HepG2 (cell line): ENCODE results near the gene RPL38. TPM values are rescaled to one million over a fixed set of nuclear protein-coding genes. Genes with fewer than 3 reads are reported as not detected.

ENCODE experiments used
- CAMTA2 ChIP-seq: sonication (generic); formaldehyde crosslinking; IDR thresholded peaks from 2 replicates; pipeline ENCODE4 v1.4.0; 2020; ENCODE audit warnings: mild to moderate bottlenecking, missing genetic modification reagents, borderline replicate concordance
- CHD4 ChIP-seq: fragments of 200-600 bp; sonication (generic); IDR thresholded peaks from 2 replicates; pipeline ENCODE4 v1.7.0; 2017; ENCODE audit warnings: mild to moderate bottlenecking, low read length, borderline replicate concordance
- FOXP1 ChIP-seq, 2 experiments: fragments of 450-650 bp in 1 of 2; IDR thresholded peaks; 2 replicates each; pipeline ENCODE4 v1.6.1; 2017 to 2018; ENCODE audit warnings: antibody characterized with exemption in 1 of 2
- HOXA3 ChIP-seq: sonication (generic); formaldehyde crosslinking; IDR thresholded peaks from 2 replicates; pipeline ENCODE4 v1.5.0; 2020; ENCODE audit warnings: missing genetic modification reagents
- JUN ChIP-seq: sonication (generic); formaldehyde crosslinking; IDR thresholded peaks from 2 replicates; pipeline ENCODE4 v1.4.0; 2020; ENCODE audit warnings: mild to moderate bottlenecking, missing genetic modification reagents
- NFRKB ChIP-seq: fragments of 450-650 bp; IDR thresholded peaks from 2 replicates; pipeline ENCODE4 v1.6.1; 2017
- NPAS2 ChIP-seq: sonication (generic); formaldehyde crosslinking; IDR thresholded peaks from 2 replicates; pipeline ENCODE4 v1.8.0; 2022; ENCODE audit warnings: mild to moderate bottlenecking, missing genetic modification reagents, borderline replicate concordance
- SALL1 ChIP-seq: sonication (generic); formaldehyde crosslinking; IDR thresholded peaks from 2 replicates; pipeline ENCODE4 v1.8.0; 2022; ENCODE audit warnings: mild to moderate bottlenecking, missing genetic modification reagents
- SAP130 ChIP-seq: IDR thresholded peaks from 2 replicates; pipeline ENCODE4 v1.6.1; 2016; ENCODE audit warnings: low read depth
- SP140L ChIP-seq: sonication (generic); formaldehyde crosslinking; IDR thresholded peaks from 2 replicates; pipeline ENCODE4 v1.4.0; 2020; ENCODE audit warnings: missing genetic modification reagents, borderline replicate concordance
- ZFP62 ChIP-seq: sonication (generic); formaldehyde crosslinking; IDR thresholded peaks from 2 replicates; pipeline ENCODE4 v1.4.0; 2020; ENCODE audit warnings: missing genetic modification reagents
- ZKSCAN5 ChIP-seq: sonication (generic); formaldehyde crosslinking; IDR thresholded peaks from 2 replicates; pipeline ENCODE4 v1.5.1; 2020; ENCODE audit warnings: mild to moderate bottlenecking, missing genetic modification reagents
- ZNF160 ChIP-seq: sonication (generic); formaldehyde crosslinking; IDR thresholded peaks from 2 replicates; pipeline ENCODE4 v1.8.0; 2022; ENCODE audit warnings: mild to moderate bottlenecking, inconsistent platforms, missing genetic modification reagents
- ZNF530 ChIP-seq: sonication (generic); formaldehyde crosslinking; IDR thresholded peaks from 2 replicates; pipeline ENCODE4 v1.5.0; 2020; ENCODE audit warnings: low read depth, mild to moderate bottlenecking, missing genetic modification reagents
- ZNF552 ChIP-seq: sonication (generic); formaldehyde crosslinking; IDR thresholded peaks from 2 replicates; pipeline ENCODE4 v1.9.0; 2022; ENCODE audit warnings: missing genetic modification reagents, mild to moderate bottlenecking, borderline replicate concordance
- ZNF724P ChIP-seq: sonication (generic); formaldehyde crosslinking; IDR thresholded peaks from 2 replicates; pipeline ENCODE4 v1.8.0; 2022; ENCODE audit warnings: missing genetic modification reagents, borderline replicate concordance
- ZNF75D ChIP-seq: sonication (generic); formaldehyde crosslinking; IDR thresholded peaks from 2 replicates; pipeline ENCODE4 v1.8.1; 2023; ENCODE audit warnings: missing genetic modification reagents, mild to moderate bottlenecking, borderline replicate concordance
- polyA plus RNA-seq, 8 experiments: library from polyadenylated mRNA; depleted of rRNA in 3 of 8; stranded (reverse) in 7 of 8; unstranded in 1 of 8; fragments of >200 nt; fragmentation: Illumina TruSeq in 4 of 8; extraction: Trizol in 4 of 8; gene quantifications; 2 replicates each; pipeline versions ENCODE4 v1.2.1 to v1.2.3, GENCODE V29; 2011 to 2016; ENCODE audit warnings: low read depth in 4 of 8, missing spikeins in 1 of 8, mixed read lengths in 1 of 8; ENCODE audit not compliant: insufficient read depth in 1 of 8
- total RNA-seq, 5 experiments: library from RNA; depleted of rRNA; stranded (reverse); fragments of >200 nt; fragmentation: Illumina TruSeq; extraction: Trizol; gene quantifications; 2 replicates each; pipeline ENCODE4 v1.2.3, GENCODE V29; 2016; ENCODE audit warnings: low read depth in 1 of 5
- TF ChIP-seq, protein P1 (sequence below): sonication (generic); formaldehyde crosslinking; IDR thresholded peaks from 2 replicates; pipeline ENCODE4 v1.4.0; 2020; ENCODE audit warnings: missing genetic modification reagents, borderline replicate concordance
- TF ChIP-seq, protein P2 (sequence below): IDR thresholded peaks from 2 replicates; pipeline ENCODE4 v1.6.1; 2016; ENCODE audit warnings: missing biosample characterization, missing genetic modification reagents, low read depth
- TF ChIP-seq, protein P3 (sequence below): IDR thresholded peaks from 2 replicates; pipeline ENCODE4 v1.6.1; 2016
- TF ChIP-seq, protein P4 (sequence below): sonication (generic); formaldehyde crosslinking; IDR thresholded peaks from 2 replicates; pipeline ENCODE4 v1.4.0; 2020; ENCODE audit warnings: missing genetic modification reagents
- TF ChIP-seq, protein P5 (sequence below): sonication (generic); formaldehyde crosslinking; IDR thresholded peaks from 2 replicates; pipeline ENCODE4 v1.4.0; 2020; ENCODE audit warnings: missing genetic modification reagents
- TF ChIP-seq, protein P6 (sequence below): IDR thresholded peaks from 2 replicates; pipeline ENCODE4 v1.6.1; 2016; ENCODE audit warnings: mild to moderate bottlenecking, missing biosample characterization, missing genetic modification reagents

RPL38 gene
- total and polyA plus RNA-seq, 2 of the 13 experiments (the other 11 are each of a cell fraction or from before 2014, with no cell fraction given) = 2,370 to 2,372 TPM

DNA sequence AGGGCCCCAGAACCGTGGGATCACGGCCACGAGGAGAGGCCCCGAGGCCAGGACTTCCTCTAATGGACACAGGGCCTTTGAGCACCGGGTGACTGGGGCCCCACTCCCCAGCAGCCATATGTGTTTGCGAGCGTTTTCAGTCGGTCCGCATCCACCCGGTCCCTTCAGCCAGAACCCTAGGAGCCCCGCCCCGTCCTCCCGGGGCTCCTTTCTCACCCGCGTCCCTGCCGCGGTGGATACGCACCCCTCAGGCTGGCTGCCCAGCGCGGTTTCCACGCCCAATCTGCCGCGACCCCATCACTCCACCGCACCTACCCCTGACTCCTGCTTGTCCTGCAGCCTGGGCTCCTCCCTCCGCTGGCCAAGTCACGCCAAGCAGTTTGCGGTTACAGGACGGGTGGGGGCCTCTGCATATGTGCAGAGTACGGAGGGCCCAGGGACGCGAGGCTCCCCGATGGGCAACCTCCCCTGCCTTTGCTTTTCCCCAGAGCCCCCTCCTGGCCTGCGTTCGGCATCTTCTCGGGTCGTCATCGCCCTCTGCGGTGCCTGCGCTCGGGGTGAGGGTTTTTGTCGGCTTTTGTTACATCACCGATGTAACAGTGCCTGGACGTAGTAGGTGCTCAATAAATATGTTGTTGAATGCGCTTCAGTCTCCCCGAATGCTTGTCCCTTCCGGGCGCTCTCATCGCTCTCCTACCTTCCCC, 8.9 kb downstream of the RPL38 start (continued):
- TF ChIP-seq CAMTA2 (CRISPR knock-in tag) = no peak
- no peak for TF ChIP-seq ZNF724P (CRISPR knock-in tag)
- TF ChIP-seq ZNF552 = no peak
- TF ChIP-seq NPAS2 (CRISPR knock-in tag) = no peak
- TF ChIP-seq, protein P1, sequence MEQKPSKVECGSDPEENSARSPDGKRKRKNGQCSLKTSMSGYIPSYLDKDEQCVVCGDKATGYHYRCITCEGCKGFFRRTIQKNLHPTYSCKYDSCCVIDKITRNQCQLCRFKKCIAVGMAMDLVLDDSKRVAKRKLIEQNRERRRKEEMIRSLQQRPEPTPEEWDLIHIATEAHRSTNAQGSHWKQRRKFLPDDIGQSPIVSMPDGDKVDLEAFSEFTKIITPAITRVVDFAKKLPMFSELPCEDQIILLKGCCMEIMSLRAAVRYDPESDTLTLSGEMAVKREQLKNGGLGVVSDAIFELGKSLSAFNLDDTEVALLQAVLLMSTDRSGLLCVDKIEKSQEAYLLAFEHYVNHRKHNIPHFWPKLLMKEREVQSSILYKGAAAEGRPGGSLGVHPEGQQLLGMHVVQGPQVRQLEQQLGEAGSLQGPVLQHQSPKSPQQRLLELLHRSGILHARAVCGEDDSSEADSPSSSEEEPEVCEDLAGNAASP (CRISPR knock-in tag) = no peak
- no peak for TF ChIP-seq ZFP62 (CRISPR knock-in tag)
- TF ChIP-seq SAP130 (CRISPR knock-in tag) = no peak
- no peak for TF ChIP-seq CHD4
- no peak for TF ChIP-seq SALL1
- TF ChIP-seq, protein P2, sequence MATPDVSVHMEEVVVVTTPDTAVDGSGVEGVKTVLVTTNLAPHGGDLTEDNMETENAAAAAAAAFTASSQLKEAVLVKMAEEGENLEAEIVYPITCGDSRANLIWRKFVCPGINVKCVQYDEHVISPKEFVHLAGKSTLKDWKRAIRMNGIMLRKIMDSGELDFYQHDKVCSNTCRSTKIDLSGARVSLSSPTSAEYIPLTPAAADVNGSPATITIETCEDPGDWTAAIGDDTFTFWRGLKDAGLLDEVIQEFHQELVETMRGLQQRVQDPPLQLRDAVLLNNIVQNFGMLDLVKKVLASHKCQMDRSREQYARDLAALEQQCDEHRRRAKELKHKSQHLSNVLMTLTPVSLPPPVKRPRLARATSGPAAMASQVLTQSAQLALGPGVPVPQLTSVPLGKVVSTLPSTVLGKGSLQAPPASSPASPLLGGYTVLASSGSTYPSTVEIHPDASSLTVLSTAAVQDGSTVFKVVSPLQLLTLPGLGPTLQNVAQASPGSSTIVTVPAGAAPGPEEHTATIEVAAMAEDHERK = no peak
- no peak for TF ChIP-seq HOXA3 (CRISPR knock-in tag)
- TF ChIP-seq, protein P3, sequence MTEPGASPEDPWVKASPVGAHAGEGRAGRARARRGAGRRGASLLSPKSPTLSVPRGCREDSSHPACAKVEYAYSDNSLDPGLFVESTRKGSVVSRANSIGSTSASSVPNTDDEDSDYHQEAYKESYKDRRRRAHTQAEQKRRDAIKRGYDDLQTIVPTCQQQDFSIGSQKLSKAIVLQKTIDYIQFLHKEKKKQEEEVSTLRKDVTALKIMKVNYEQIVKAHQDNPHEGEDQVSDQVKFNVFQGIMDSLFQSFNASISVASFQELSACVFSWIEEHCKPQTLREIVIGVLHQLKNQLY (CRISPR knock-in tag) = no peak
- TF ChIP-seq FOXP1 (IDR thresholded peaks at IDR 0.05) = no peak
- no peak for TF ChIP-seq FOXP1 (CRISPR knock-in tag; IDR thresholded peaks at IDR 0.05)
- no peak for TF ChIP-seq ZNF530 (CRISPR knock-in tag)
- no peak for TF ChIP-seq ZNF75D (CRISPR knock-in tag)
- no peak for TF ChIP-seq ZKSCAN5
- TF ChIP-seq, protein P4, sequence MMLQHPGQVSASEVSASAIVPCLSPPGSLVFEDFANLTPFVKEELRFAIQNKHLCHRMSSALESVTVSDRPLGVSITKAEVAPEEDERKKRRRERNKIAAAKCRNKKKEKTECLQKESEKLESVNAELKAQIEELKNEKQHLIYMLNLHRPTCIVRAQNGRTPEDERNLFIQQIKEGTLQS (CRISPR knock-in tag) = no peak
- no peak for TF ChIP-seq JUN (CRISPR knock-in tag)
- TF ChIP-seq ZNF160 = no peak
- no peak for TF ChIP-seq NFRKB
- TF ChIP-seq, protein P5, sequence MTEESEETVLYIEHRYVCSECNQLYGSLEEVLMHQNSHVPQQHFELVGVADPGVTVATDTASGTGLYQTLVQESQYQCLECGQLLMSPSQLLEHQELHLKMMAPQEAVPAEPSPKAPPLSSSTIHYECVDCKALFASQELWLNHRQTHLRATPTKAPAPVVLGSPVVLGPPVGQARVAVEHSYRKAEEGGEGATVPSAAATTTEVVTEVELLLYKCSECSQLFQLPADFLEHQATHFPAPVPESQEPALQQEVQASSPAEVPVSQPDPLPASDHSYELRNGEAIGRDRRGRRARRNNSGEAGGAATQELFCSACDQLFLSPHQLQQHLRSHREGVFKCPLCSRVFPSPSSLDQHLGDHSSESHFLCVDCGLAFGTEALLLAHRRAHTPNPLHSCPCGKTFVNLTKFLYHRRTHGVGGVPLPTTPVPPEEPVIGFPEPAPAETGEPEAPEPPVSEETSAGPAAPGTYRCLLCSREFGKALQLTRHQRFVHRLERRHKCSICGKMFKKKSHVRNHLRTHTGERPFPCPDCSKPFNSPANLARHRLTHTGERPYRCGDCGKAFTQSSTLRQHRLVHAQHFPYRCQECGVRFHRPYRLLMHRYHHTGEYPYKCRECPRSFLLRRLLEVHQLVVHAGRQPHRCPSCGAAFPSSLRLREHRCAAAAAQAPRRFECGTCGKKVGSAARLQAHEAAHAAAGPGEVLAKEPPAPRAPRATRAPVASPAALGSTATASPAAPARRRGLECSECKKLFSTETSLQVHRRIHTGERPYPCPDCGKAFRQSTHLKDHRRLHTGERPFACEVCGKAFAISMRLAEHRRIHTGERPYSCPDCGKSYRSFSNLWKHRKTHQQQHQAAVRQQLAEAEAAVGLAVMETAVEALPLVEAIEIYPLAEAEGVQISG = no peak
- TF ChIP-seq, protein P6, sequence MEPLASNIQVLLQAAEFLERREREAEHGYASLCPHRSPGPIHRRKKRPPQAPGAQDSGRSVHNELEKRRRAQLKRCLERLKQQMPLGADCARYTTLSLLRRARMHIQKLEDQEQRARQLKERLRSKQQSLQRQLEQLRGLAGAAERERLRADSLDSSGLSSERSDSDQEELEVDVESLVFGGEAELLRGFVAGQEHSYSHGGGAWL (CRISPR knock-in tag) = no peak
- no peak for TF ChIP-seq SP140L (CRISPR knock-in tag)
